ENCODE data around the gene ACTMAP. TPM values are rescaled to one million over a fixed set of nuclear protein-coding genes. Genes with fewer than 3 reads are reported as not detected.
"Not testable (repeated sequence)": the region's sequence is repeated elsewhere in the genome, so short reads cannot be mapped to it uniquely, and the experiment has no call there.

Gene ACTMAP
- total and polyA plus RNA-seq, 2 of the 13 experiments (the other 11 are each of a cell fraction or from before 2014, with no cell fraction given): 2.2 to 7.9 TPM

DNA sequence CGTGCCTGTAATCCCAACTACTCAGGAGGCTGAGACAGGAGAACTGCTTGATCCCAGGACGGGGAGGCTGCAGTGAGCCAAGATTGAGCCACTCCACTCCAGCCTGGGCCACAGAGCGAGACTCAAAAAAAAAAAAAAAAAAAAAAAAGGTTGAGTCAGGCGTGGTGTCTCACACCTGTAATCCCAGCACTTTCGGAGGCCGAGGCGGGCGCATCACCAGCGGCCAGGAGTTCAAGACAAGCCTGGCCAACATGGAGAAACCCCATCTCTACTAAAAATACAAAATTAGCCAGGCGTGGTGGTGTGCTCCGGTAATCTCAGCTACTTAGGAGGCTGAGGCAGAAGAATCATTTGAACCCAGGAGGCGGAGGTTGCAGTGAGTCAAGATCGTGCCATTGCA is 16.1 kb upstream of the ACTMAP start:
- POLR2A ChIA-PET: interaction anchor here (1.3 to 2.0 kb wide), 2 partner anchors 11 to 12 kb away, joined by 4 to 12 read pairs; partner anchors contain the start of gene RAB4B
- H3K27me3 ChIP-seq (ENCODE audit: control insufficient read depth in 1 of 2, insufficient read depth in 2 of 2, low read length in 2 of 2); H3K4me2 ChIP-seq (ENCODE audit: low read depth, low read length); in situ Hi-C loops (cut with HindIII; ENCODE audit: extremely low pct_ligation_motif_present, low pct_unique_long_range_greater_than_20kb); H3K9me3 ChIP-seq (ENCODE audit: low read length); DNase-seq (ENCODE audit: low spot score); H3K27ac ChIP-seq (ENCODE audit: extremely low read length, insufficient read depth, low read length); H3K79me2 ChIP-seq (ENCODE audit: insufficient read depth, low read length); ATAC-seq; H2AFZ ChIP-seq (ENCODE audit: low read length); H3K9ac ChIP-seq (ENCODE audit: insufficient read depth, low read depth, low read length); CTCF ChIA-PET (ENCODE audit: low intra/inter-chr PET ratio, low total read pairs); BruUV-seq (replicated peaks); FAIRE-seq; intact Hi-C loops (cut with micrococcal nuclease; ENCODE audit: unreplicated experiment); H3K4me3 ChIP-seq (replicated peaks in 1 of 3; ENCODE audit: insufficient read depth in 1 of 3, low read depth in 2 of 3, low read length in 3 of 3); H4K20me1 ChIP-seq (ENCODE audit: insufficient read depth, low read length): not testable (repeated sequence)
- WGBS (ENCODE audit: low lambda C conversion rate): over 99% methylated on average over 13 of the region's 13 CpGs
- peaks cover 27 to 52% of the 10 kb centered on the region in 2 experiments for H3K36me3 ChIP-seq (replicated peaks in 1 of 2; ENCODE audit: control insufficient read depth in 1 of 2, insufficient read depth in 2 of 2, low read length in 2 of 2)
- H3K4me1 ChIP-seq (ENCODE audit: insufficient read depth, low read length): peaks cover 16% of the 10 kb centered on the region

DNA sequence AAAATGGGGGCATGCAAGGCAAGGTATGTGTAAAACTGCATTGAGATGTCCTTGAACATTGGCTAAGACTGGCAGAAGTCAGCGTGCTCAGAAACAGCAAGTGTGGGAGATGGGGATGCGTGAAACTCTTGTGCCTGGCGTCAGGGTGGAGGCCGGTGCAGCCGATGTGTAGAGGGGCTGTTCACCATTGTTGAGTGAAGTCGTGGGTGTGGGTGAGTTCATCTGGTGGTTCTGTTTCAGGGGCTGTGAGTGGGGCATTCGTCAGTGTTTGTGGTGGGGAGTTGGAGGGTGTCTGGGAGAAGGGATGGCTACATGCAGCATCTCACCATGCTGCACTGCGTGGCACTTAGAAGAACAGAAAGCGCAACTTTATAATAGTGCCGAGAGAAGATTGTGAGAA is 13.7 kb upstream of the ACTMAP start:
- CTCF ChIA-PET (ENCODE audit: low intra/inter-chr PET ratio, low total read pairs): no interaction called here
- POLR2A ChIA-PET: interaction anchor here (2.6 kb wide), 1 partner anchor 14 kb away, joined by 10 read pairs; the partner anchor contains the start of gene RAB4B
- intact Hi-C loops (cut with micrococcal nuclease; ENCODE audit: unreplicated experiment): no loop called here
- DNase-seq (ENCODE audit: low spot score): no peak
- BruUV-seq (replicated peaks): no TSS peak
- in situ Hi-C loops (cut with HindIII; ENCODE audit: extremely low pct_ligation_motif_present, low pct_unique_long_range_greater_than_20kb): no loop called here
- peaks cover 5% of the 10 kb centered on the region for H3K4me1 ChIP-seq (ENCODE audit: insufficient read depth, low read length)
- no peaks in the 10 kb centered on the region for H3K79me2 ChIP-seq (ENCODE audit: insufficient read depth, low read length)
- no peak overlapping the region for H3K27ac ChIP-seq (ENCODE audit: extremely low read length, insufficient read depth, low read length)
- no peak overlapping the region for H3K4me3 ChIP-seq (replicated peaks in 1 of 3; ENCODE audit: insufficient read depth in 1 of 3, low read depth in 2 of 3, low read length in 3 of 3)
- no peak overlapping the region for H2AFZ ChIP-seq (ENCODE audit: low read length)
- no peak for FAIRE-seq
- TF ChIP-seq ZNF629 (CRISPR knock-in tag; conservative IDR thresholded peaks at IDR 0.05) (peak; percentile 44; the same call in 1 of the 2 replicates), KAT2B (IDR thresholded peaks at IDR 0.05; ENCODE audit: borderline replicate concordance, low read depth, low read length) (no peak)
- no peaks in the 10 kb centered on the region; the same call in 1 of the 2 replicates for H4K20me1 ChIP-seq (ENCODE audit: insufficient read depth, low read length)
- no peak overlapping the region for H3K9ac ChIP-seq (ENCODE audit: insufficient read depth, low read depth, low read length)
- ATAC-seq: no peak
- H3K9me3 ChIP-seq (ENCODE audit: low read length): no peaks in the 10 kb centered on the region
- 96% methylated on average over 10 of the region's 10 CpGs for WGBS (ENCODE audit: low lambda C conversion rate)
- H3K4me2 ChIP-seq (ENCODE audit: low read depth, low read length): no peak overlapping the region
- no peaks in the 10 kb centered on the region for H3K27me3 ChIP-seq (ENCODE audit: control insufficient read depth in 1 of 2, insufficient read depth in 2 of 2, low read length in 2 of 2)
- H3K36me3 ChIP-seq (replicated peaks in 1 of 2; ENCODE audit: control insufficient read depth in 1 of 2, insufficient read depth in 2 of 2, low read length in 2 of 2): peaks cover 43 to 74% of the 10 kb centered on the region in 2 experiments
